Measurements from ENCODE around the gene CAPRIN1. TPM values are rescaled to one million over a fixed set of nuclear protein-coding genes. Genes with fewer than 3 reads are reported as not detected.

CAPRIN1 gene
- total and polyA plus RNA-seq, 4 donors, result 65.6 to 285 (median 119) TPM

DNA sequence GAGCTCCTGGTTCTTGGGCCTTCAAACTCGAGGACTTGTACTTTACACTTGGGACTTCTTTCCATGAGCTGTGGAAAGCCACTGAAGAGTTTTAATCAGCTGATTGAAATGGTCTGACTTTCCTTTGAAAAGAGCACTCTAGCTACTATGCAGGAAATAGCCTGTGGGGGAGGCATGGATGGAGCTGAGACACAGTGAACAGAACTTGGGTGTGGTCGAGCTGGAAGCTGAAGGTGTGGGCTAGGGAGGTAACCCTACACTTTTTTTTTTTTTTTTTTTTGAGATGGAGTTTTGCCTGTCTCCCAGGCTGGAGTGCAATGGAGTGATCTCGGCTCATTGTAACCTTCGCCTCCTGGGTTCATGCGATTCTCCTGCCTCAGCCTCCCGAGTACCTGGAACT, 17.5 kb upstream of the CAPRIN1 start:
- WGBS, 2 donors, result 87 to 88% methylated on average over 6 of the region's 6 CpGs
- Histone ChIP-seq H3K27ac (ENCODE audit: low read depth in 1 of 2, low read length in 1 of 2) (no peak overlapping the region), H3K36me3 (ENCODE audit: control insufficient read depth in 4 of 4, insufficient read depth in 4 of 4, low read length in 4 of 4) (no peaks in the 10 kb centered on the region), H3K4me3 (no peak overlapping the region), H3K4me1 (ENCODE audit: control insufficient read depth in 5 of 5, insufficient read depth in 5 of 5, low read length in 5 of 5) (no peaks in the 10 kb centered on the region), H3K9ac (ENCODE audit: insufficient read depth in 1 of 2, low read length in 2 of 2) (no peak overlapping the region), H3K27me3 (ENCODE audit: control insufficient read depth in 3 of 3, insufficient read depth in 3 of 3, low read length in 2 of 3) (no peaks in the 10 kb centered on the region), H3K9me3 (ENCODE audit: control insufficient read depth in 4 of 4, insufficient read depth in 3 of 4, low read length in 3 of 4) (no peaks in the 10 kb centered on the region)
- no peak for DNase-seq
- TF ChIP-seq, protein P1, sequence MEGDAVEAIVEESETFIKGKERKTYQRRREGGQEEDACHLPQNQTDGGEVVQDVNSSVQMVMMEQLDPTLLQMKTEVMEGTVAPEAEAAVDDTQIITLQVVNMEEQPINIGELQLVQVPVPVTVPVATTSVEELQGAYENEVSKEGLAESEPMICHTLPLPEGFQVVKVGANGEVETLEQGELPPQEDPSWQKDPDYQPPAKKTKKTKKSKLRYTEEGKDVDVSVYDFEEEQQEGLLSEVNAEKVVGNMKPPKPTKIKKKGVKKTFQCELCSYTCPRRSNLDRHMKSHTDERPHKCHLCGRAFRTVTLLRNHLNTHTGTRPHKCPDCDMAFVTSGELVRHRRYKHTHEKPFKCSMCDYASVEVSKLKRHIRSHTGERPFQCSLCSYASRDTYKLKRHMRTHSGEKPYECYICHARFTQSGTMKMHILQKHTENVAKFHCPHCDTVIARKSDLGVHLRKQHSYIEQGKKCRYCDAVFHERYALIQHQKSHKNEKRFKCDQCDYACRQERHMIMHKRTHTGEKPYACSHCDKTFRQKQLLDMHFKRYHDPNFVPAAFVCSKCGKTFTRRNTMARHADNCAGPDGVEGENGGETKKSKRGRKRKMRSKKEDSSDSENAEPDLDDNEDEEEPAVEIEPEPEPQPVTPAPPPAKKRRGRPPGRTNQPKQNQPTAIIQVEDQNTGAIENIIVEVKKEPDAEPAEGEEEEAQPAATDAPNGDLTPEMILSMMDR (IDR thresholded peaks at IDR 0.05; ENCODE audit: control extremely low read depth, extremely low read depth), result no peak
- ATAC-seq (ENCODE audit: insufficient read depth, low FRiP score), result no peak

DNA sequence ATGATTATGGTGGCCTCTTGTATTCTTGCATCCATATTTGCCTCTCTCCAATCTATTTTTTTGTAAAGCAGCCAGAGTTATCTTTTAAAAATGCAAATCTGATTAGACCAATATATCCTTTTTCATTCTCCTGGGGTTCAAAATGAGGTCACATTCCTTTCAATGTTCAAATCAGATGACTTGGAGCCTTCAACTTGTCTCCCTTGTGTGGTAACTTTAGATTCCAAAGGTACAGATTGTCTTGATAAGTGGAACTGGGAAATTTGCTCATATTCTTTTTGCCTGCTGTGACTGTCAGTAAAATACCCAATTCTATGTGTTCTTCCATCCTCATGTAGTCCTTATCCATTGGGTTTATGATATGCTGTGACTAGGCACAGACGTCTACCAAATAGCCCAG, 15.1 kb upstream of the CAPRIN1 start:
- no peak overlapping the region for H3K27ac ChIP-seq (ENCODE audit: low read depth in 1 of 2, low read length in 1 of 2)
- DNase-seq (no peak), ATAC-seq (ENCODE audit: insufficient read depth, low FRiP score) (no peak)
- no peaks in the 10 kb centered on the region for H3K36me3 ChIP-seq (ENCODE audit: control insufficient read depth in 4 of 4, insufficient read depth in 4 of 4, low read length in 4 of 4)
- WGBS, 2 donors, result 96 to 100% methylated on average over 1 of the region's 1 CpG
- H3K9ac ChIP-seq (ENCODE audit: insufficient read depth in 1 of 2, low read length in 2 of 2), result no peak overlapping the region
- H3K4me3 ChIP-seq, result no peak overlapping the region
- H3K27me3 ChIP-seq (ENCODE audit: control insufficient read depth in 3 of 3, insufficient read depth in 3 of 3, low read length in 2 of 3), result no peaks in the 10 kb centered on the region
- H3K4me1 ChIP-seq (ENCODE audit: control insufficient read depth in 5 of 5, insufficient read depth in 5 of 5, low read length in 5 of 5), result no peaks in the 10 kb centered on the region
- TF ChIP-seq, protein P1 (IDR thresholded peaks at IDR 0.05; ENCODE audit: control extremely low read depth, extremely low read depth), result no peak
- H3K9me3 ChIP-seq (ENCODE audit: control insufficient read depth in 4 of 4, insufficient read depth in 3 of 4, low read length in 3 of 4), result no peaks in the 10 kb centered on the region

DNA sequence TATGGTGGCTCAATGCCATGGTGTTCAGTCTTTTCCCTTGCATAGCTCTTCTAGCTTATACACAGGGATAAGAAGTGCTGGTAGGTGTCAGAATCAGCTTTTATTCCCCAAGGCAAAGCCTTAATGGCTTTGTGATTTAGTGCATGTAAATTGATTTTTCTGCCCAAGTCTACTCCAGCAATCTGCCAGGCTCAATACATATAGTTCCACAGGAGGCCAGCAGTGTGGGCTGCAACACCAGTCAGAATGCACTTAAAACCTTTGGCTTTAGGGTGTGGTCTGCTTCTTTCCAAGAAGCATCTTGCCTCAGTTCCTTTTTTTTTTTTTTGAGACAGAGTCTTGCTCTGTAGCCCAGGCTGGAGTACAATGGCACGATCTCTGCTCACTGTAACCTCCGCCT, 14.5 kb upstream of the CAPRIN1 start:
- Histone ChIP-seq H3K9ac (ENCODE audit: insufficient read depth in 1 of 2, low read length in 2 of 2) (no peak overlapping the region), H3K4me1 (ENCODE audit: control insufficient read depth in 5 of 5, insufficient read depth in 5 of 5, low read length in 5 of 5) (no peaks in the 10 kb centered on the region), H3K27me3 (ENCODE audit: control insufficient read depth in 3 of 3, insufficient read depth in 3 of 3, low read length in 2 of 3) (no peaks in the 10 kb centered on the region), H3K4me3 (no peak overlapping the region), H3K36me3 (ENCODE audit: control insufficient read depth in 4 of 4, insufficient read depth in 4 of 4, low read length in 4 of 4) (no peaks in the 10 kb centered on the region), H3K27ac (ENCODE audit: low read depth in 1 of 2, low read length in 1 of 2) (no peak overlapping the region), H3K9me3 (ENCODE audit: control insufficient read depth in 4 of 4, insufficient read depth in 3 of 4, low read length in 3 of 4) (no peaks in the 10 kb centered on the region)
- DNase-seq (no peak), ATAC-seq (ENCODE audit: insufficient read depth, low FRiP score) (no peak)
- TF ChIP-seq, protein P1 (IDR thresholded peaks at IDR 0.05; ENCODE audit: control extremely low read depth, extremely low read depth), result no peak
- 88 to 90% methylated on average over 2 of the region's 2 CpGs for WGBS, 2 donors

DNA sequence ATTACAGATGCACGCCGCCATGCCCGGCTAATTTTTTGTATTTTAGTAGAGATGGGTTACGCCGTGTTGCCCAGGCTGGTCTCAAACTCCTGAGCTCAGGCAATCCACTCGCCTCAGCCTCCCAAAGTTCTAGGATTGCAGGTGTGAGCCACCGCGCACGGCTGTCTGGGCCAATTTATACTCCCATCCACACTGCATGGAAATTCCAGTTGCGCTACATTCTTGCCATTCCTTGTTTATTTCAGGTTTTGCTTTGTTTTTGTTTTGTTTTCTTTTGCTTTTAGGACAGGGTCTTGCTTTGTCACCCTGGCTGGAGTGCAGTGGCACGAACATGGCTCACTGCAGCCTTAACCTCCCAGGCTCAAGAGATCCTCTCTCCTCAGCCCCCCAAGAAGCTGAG, 11.0 kb upstream of the CAPRIN1 start:
- no peaks in the 10 kb centered on the region for H3K27me3 ChIP-seq (ENCODE audit: control insufficient read depth in 3 of 3, insufficient read depth in 3 of 3, low read length in 2 of 3)
- peaks cover 0 to 2% (median 0%) of the 10 kb centered on the region in 5 donors for H3K4me1 ChIP-seq (ENCODE audit: control insufficient read depth in 5 of 5, insufficient read depth in 5 of 5, low read length in 5 of 5)
- ATAC-seq (ENCODE audit: insufficient read depth, low FRiP score) (no peak), DNase-seq (no peak)
- no peaks in the 10 kb centered on the region for H3K9me3 ChIP-seq (ENCODE audit: control insufficient read depth in 4 of 4, insufficient read depth in 3 of 4, low read length in 3 of 4)
- WGBS, 2 donors, result 96 to 97% methylated on average over 11 of the region's 11 CpGs
- no peaks in the 10 kb centered on the region for H3K36me3 ChIP-seq (ENCODE audit: control insufficient read depth in 4 of 4, insufficient read depth in 4 of 4, low read length in 4 of 4)
- TF ChIP-seq, protein P1 (IDR thresholded peaks at IDR 0.05; ENCODE audit: control extremely low read depth, extremely low read depth), result no peak
- H3K4me3 ChIP-seq, result no peak overlapping the region
- no peak overlapping the region for H3K27ac ChIP-seq (ENCODE audit: low read depth in 1 of 2, low read length in 1 of 2)
- H3K9ac ChIP-seq (ENCODE audit: insufficient read depth in 1 of 2, low read length in 2 of 2), result no peak overlapping the region
